IPS DF 6.9 (cell line): ENCODE data around the gene ST3GAL6.
A peak's percentile ranks its signal among the peaks of the same experiment; 100 is the strongest.

Source experiments
- DNase-seq: peaks from one replicate; pipeline ENCODE4 v3.0.0-alpha.2; 2013; ENCODE audit warnings: low read depth, low spot score
- H3K27ac ChIP-seq: one replicate; pipeline ENCODE4 v1.5.1; 2013; ENCODE audit warnings: low read length, control low read depth
- H3K27me3 ChIP-seq: 2 replicates; pipeline ENCODE4 v1.6.1; 2013; ENCODE audit warnings: mild to moderate bottlenecking, low read length; ENCODE audit not compliant: control insufficient read depth, insufficient read depth
- H3K36me3 ChIP-seq: 2 replicates; pipeline ENCODE4 v1.6.1; 2013; ENCODE audit warnings: low read length; ENCODE audit not compliant: control insufficient read depth, insufficient read depth
- H3K4me1 ChIP-seq: 2 replicates; pipeline ENCODE4 v1.6.1; 2013; ENCODE audit warnings: low read length; ENCODE audit not compliant: control insufficient read depth, insufficient read depth
- H3K4me3 ChIP-seq: 2 replicates; pipeline ENCODE4 v1.5.1; 2013; ENCODE audit warnings: mild to moderate bottlenecking, low read length
- H3K9me3 ChIP-seq: 2 replicates; pipeline ENCODE4 v1.6.1; 2013; ENCODE audit warnings: low read length, inconsistent platforms; ENCODE audit not compliant: control insufficient read depth, insufficient read depth
- WGBS: extraction: QIAGEN DNeasy Blood & Tissue Kit; methylation state at CpG from one replicate; pipeline ENCODE4 v1.1.7; 2013; ENCODE audit warnings: mixed read lengths, missing lambda C conversion rate; ENCODE audit not compliant: insufficient read length, insufficient coverage; 5-methylcytosine and 5-hydroxymethylcytosine counted together

The ST3GAL6 gene

GRCh38 chr3:98730886-98731537, 32.1 kb upstream of the ST3GAL6 start:
- Histone ChIP-seq H3K36me3 (no peaks in the 10 kb centered on the region), H3K4me3 (no peak overlapping the region), H3K27ac (no peak overlapping the region), H3K27me3 (peaks cover 5% of the 10 kb centered on the region; the same call in 1 of the 2 replicates), H3K4me1 (no peaks in the 10 kb centered on the region; the same call in 1 of the 2 replicates), H3K9me3 (no peaks in the 10 kb centered on the region)
- WGBS = no CpG with 5 or more reads among the region's 19 CpGs
- no peak for DNase-seq

GRCh38 chr3:98731720-98732285, 31.3 kb upstream of the ST3GAL6 start:
- no CpG with 5 or more reads among the region's 12 CpGs for WGBS
- Histone ChIP-seq H3K4me3 (peak overlapping the region; percentile 70; the same call in 1 of the 2 replicates), H3K36me3 (no peaks in the 10 kb centered on the region), H3K27me3 (peaks cover 5% of the 10 kb centered on the region; the same call in 1 of the 2 replicates), H3K4me1 (no peaks in the 10 kb centered on the region; the same call in 1 of the 2 replicates), H3K27ac (no peak overlapping the region), H3K9me3 (no peaks in the 10 kb centered on the region)
- DNase-seq = no peak

- no CpG with 5 or more reads among the region's 77 CpGs for WGBS
- peaks cover 5% of the 10 kb centered on the region; the same call in 1 of the 2 replicates for H3K27me3 ChIP-seq
- no peak for DNase-seq
- no peak overlapping the region for H3K27ac ChIP-seq
- H3K4me1 ChIP-seq = no peaks in the 10 kb centered on the region; the same call in 1 of the 2 replicates
- H3K9me3 ChIP-seq = no peaks in the 10 kb centered on the region
- H3K4me3 ChIP-seq = peak overlapping the region; percentile 70
- no peaks in the 10 kb centered on the region for H3K36me3 ChIP-seq
These were observed 30.7 kb upstream of the ST3GAL6 start for GRCh38 chr3:98732286-98733052.

DNA sequence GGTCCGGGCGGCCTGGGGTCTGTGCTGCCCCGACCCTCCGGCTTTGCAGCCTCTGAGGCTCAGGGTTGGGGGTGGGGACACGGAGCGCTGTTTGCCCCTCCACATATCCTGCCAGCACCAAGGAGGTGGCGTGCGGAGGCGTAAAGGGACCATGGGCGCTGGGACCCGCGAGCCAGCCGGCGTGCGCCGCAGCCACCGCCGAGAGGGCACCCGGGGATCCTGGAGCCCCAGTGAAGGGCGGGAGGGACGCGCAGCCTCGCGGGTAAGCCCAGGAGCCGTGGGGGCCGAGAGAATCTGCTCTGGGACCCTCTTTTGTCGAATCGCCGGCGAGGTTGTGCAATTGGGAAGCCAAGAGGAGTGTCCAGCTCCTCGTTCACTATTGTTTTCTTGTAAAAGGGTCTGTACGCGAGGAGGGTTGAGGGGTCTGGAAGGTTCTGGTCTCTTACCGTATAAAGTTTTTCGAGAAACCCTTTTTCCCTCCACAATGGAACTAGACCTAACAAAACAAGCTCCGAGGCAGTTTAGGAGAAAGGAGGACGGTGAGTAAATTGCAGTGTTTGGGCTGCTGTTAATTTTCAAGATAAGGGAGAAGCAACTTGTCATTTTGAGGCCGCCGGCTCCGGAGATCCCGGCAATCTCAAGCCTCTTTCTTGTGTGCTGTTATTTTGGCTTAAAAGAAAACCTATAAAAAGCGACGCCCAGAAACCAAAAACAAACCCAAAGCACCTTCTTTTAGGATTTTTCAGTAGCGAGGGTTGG, 29.9 kb upstream of the ST3GAL6 start:
- Histone ChIP-seq H3K4me1 (no peaks in the 10 kb centered on the region), H3K4me3 (peak overlapping the region; percentile 70; the same call in 1 of the 2 replicates), H3K9me3 (no peaks in the 10 kb centered on the region), H3K27me3 (peaks cover 5% of the 10 kb centered on the region; the same call in 1 of the 2 replicates), H3K36me3 (no peaks in the 10 kb centered on the region), H3K27ac (no peak overlapping the region)
- DNase-seq = no peak
- WGBS = no CpG with 5 or more reads among the region's 44 CpGs

GRCh38 chr3:98733812-98734281, 29.3 kb upstream of the ST3GAL6 start:
- H3K4me3 ChIP-seq = peak overlapping the region; percentile 70; the same call in 1 of the 2 replicates
- H3K27ac ChIP-seq = no peak overlapping the region
- DNase-seq = no peak
- H3K9me3 ChIP-seq = no peaks in the 10 kb centered on the region
- H3K27me3 ChIP-seq = peaks cover 5% of the 10 kb centered on the region; the same call in 1 of the 2 replicates
- no peaks in the 10 kb centered on the region for H3K4me1 ChIP-seq
- no CpG with 5 or more reads among the region's 15 CpGs for WGBS
- no peaks in the 10 kb centered on the region for H3K36me3 ChIP-seq

DNA sequence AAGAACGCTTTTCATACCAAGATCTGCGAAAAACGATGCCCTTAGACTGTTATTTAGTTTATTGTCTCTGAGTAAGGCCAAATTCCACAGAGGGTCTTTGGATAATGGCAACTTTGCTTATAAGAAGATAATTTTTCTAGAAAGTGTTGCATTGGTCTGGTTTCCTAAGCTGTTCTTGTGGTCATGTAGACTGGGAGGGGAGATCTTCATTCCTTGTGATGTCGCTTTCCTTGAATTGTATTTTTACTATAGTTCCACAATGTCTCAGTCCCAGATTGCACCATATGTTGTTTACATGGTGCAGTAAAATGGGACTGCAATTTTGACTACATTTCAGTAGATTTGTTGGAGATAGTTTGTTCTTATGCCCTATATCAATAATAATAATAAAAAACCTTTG, 28.8 kb upstream of the ST3GAL6 start:
- WGBS = no CpG with 5 or more reads among the region's 4 CpGs
- H3K9me3 ChIP-seq = no peaks in the 10 kb centered on the region
- DNase-seq = no peak
- H3K27me3 ChIP-seq = peaks cover 5% of the 10 kb centered on the region; the same call in 1 of the 2 replicates
- no peak overlapping the region for H3K4me3 ChIP-seq
- no peaks in the 10 kb centered on the region for H3K36me3 ChIP-seq
- H3K27ac ChIP-seq = no peak overlapping the region
- H3K4me1 ChIP-seq = no peaks in the 10 kb centered on the region

- H3K4me3 ChIP-seq = no peak overlapping the region
These were observed 28.4 kb upstream of the ST3GAL6 start for GRCh38 chr3:98734735-98735134.

DNA sequence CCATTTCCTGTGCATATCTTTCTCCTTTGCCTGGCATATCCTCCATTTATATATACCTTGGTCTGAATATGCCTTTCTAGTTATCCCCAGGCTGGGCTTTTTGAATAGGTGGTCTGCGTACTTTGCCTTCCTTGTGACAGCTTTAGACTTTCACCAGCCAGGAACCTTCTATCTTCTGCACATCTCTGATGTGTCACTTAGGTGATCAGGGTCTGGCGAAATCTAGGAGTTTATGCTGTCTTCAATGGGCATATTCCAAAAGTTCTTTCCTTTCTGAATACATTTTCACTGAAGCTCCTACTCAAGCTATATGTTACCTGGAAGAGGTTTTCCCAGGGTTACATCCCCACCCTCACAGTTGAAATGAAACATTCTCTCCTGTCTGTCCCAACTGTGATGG, 27.8 kb upstream of the ST3GAL6 start:
- Histone ChIP-seq H3K4me3 (no peak overlapping the region), H3K27ac (no peak overlapping the region), H3K27me3 (peaks cover 5% of the 10 kb centered on the region; the same call in 1 of the 2 replicates), H3K4me1 (no peaks in the 10 kb centered on the region), H3K36me3 (no peaks in the 10 kb centered on the region), H3K9me3 (no peaks in the 10 kb centered on the region)
- WGBS = no CpG with 5 or more reads among the region's 2 CpGs
- DNase-seq = no peak

More at GRCh38 chr3:98734735-98735134, 28.4 kb upstream of the ST3GAL6 start:
- no peak for DNase-seq
- no peak overlapping the region for H3K27ac ChIP-seq
- H3K9me3 ChIP-seq = no peaks in the 10 kb centered on the region
- H3K4me1 ChIP-seq = no peaks in the 10 kb centered on the region
- WGBS = no CpG with 5 or more reads among the region's 4 CpGs
- H3K36me3 ChIP-seq = no peaks in the 10 kb centered on the region
- H3K27me3 ChIP-seq = peaks cover 5% of the 10 kb centered on the region; the same call in 1 of the 2 replicates

DNA sequence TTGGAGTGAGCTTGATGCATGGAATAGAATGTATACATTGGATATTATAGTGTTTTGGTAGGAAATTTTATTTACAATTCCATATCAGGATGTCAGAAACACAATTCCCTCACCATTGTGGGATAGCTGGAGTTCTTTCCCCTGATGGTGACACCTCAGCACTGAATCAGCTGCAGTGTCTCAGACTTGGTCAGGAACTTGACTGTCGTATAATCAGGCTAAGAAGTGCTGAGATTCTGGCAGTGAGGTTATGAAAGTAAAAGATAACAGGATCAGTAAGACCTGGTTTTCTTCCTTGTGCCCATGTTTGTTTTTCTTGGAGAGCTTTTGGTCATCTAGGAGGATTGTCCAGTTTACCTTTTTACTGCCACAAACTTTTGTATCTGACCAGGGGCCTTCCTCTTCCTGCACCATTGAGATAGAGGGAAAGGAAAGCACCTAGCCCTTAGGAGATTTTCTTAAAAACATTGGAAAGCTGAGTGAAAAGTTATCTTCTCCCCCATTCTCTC, 27.3 kb upstream of the ST3GAL6 start:
- no peak overlapping the region for H3K27ac ChIP-seq
- H3K4me1 ChIP-seq = no peaks in the 10 kb centered on the region
- no peak for DNase-seq
- no CpG with 5 or more reads among the region's 1 CpG for WGBS
- H3K9me3 ChIP-seq = no peaks in the 10 kb centered on the region
- no peaks in the 10 kb centered on the region for H3K36me3 ChIP-seq
- H3K4me3 ChIP-seq = no peak overlapping the region
- peaks cover 5% of the 10 kb centered on the region; the same call in 1 of the 2 replicates for H3K27me3 ChIP-seq
